Glutamatergic neuron (in vitro differentiated cells): ENCODE data around the gene CDK9. TPM values are rescaled to one million over a fixed set of nuclear protein-coding genes. Genes with fewer than 3 reads are reported as not detected.
A peak's percentile ranks its signal among the peaks of the same experiment; 100 is the strongest.

Source experiments
- DNase-seq: peaks from one replicate; pipeline ENCODE4 v3.0.0; 2022
- H3K27ac Mint-ChIP-seq: one replicate; pipeline ENCODE4 v1.8.0; 2020; ENCODE audit warnings: mild to moderate bottlenecking, mixed read lengths, inconsistent platforms; ENCODE audit not compliant: unreplicated experiment
- H3K27me3 Mint-ChIP-seq: one replicate; pipeline ENCODE4 v1.8.0; 2020; ENCODE audit warnings: mild to moderate bottlenecking, moderate library complexity, mixed read lengths, inconsistent platforms; ENCODE audit not compliant: unreplicated experiment
- H3K36me3 Mint-ChIP-seq: one replicate; pipeline ENCODE4 v1.8.0; 2020; ENCODE audit warnings: mild to moderate bottlenecking, mixed read lengths, inconsistent platforms; ENCODE audit not compliant: unreplicated experiment
- H3K4me1 Mint-ChIP-seq: one replicate; pipeline ENCODE4 v1.8.0; 2020; ENCODE audit warnings: mild to moderate bottlenecking, low read depth, mixed read lengths, inconsistent platforms; ENCODE audit not compliant: unreplicated experiment
- H3K4me3 Mint-ChIP-seq: one replicate; pipeline ENCODE4 v1.8.0; 2020; ENCODE audit warnings: mild to moderate bottlenecking, mixed read lengths, inconsistent platforms; ENCODE audit not compliant: unreplicated experiment
- H3K9me3 Mint-ChIP-seq: one replicate; pipeline ENCODE4 v1.8.0; 2020; ENCODE audit warnings: mild to moderate bottlenecking, moderate library complexity, mixed read lengths, inconsistent platforms; ENCODE audit not compliant: unreplicated experiment
- CTCF ChIP-seq: fragments of 200-600 bp; sonication (generic); IDR thresholded peaks from one replicate; pipeline ENCODE4 v1.5.0; 2021; ENCODE audit not compliant: partially characterized antibody, unreplicated experiment
- total RNA-seq: library from RNA; stranded (reverse); fragmentation: NEBNext Ultra II Directional; extraction: Animal tissue kit (Norgen Biotek cat#: 25700); gene quantifications from one replicate; pipeline ENCODE4 v1.2.1, GENCODE V29; 2021; ENCODE audit not compliant: unreplicated experiment

CDK9 gene
- total RNA-seq, 1 donor from 2014 or later, result 83.9 TPM

- H3K27ac Mint-ChIP-seq, result no peak overlapping the region
- DNase-seq, result no peak
- H3K9me3 Mint-ChIP-seq, result peaks cover 4% of the 10 kb centered on the region
- H3K36me3 Mint-ChIP-seq, result peaks cover 5% of the 10 kb centered on the region
- peaks cover 11% of the 10 kb centered on the region for H3K27me3 Mint-ChIP-seq
- TF ChIP-seq CTCF, result no peak
- H3K4me3 Mint-ChIP-seq, result peak overlapping the region; percentile 69
- H3K4me1 Mint-ChIP-seq, result peaks cover 5% of the 10 kb centered on the region
Measured at GRCh38 chr9:127751269-127752054, 34.4 kb upstream of the CDK9 start.

- H3K4me3 Mint-ChIP-seq, result peak overlapping the region; percentile 88
- H3K9me3 Mint-ChIP-seq, result peaks cover 4% of the 10 kb centered on the region
- peaks cover 5% of the 10 kb centered on the region for H3K4me1 Mint-ChIP-seq
- H3K36me3 Mint-ChIP-seq, result peaks cover 5% of the 10 kb centered on the region
- DNase-seq, result no peak
- TF ChIP-seq CTCF, result no peak
- no peak overlapping the region for H3K27ac Mint-ChIP-seq
- H3K27me3 Mint-ChIP-seq, result peaks cover 11% of the 10 kb centered on the region
Measured at GRCh38 chr9:127753148-127753547, 32.7 kb upstream of the CDK9 start.

GRCh38 chr9:127753622-127754021 lies 32.2 kb upstream of the CDK9 start:
- no peak for TF ChIP-seq CTCF
- H3K9me3 Mint-ChIP-seq, result peaks cover 4% of the 10 kb centered on the region
- H3K36me3 Mint-ChIP-seq, result peaks cover 5% of the 10 kb centered on the region
- H3K4me3 Mint-ChIP-seq, result peak overlapping the region; percentile 88
- H3K27ac Mint-ChIP-seq, result peak overlapping the region; percentile 86
- peaks cover 5% of the 10 kb centered on the region for H3K4me1 Mint-ChIP-seq
- H3K27me3 Mint-ChIP-seq, result peaks cover 11% of the 10 kb centered on the region
- no peak for DNase-seq

- peak; percentile 89 for DNase-seq
- Mint-ChIP-seq H3K36me3 (peaks cover 5% of the 10 kb centered on the region), H3K27me3 (peaks cover 11% of the 10 kb centered on the region), H3K27ac (peak overlapping the region; percentile 86), H3K4me1 (peaks cover 5% of the 10 kb centered on the region), H3K9me3 (peaks cover 4% of the 10 kb centered on the region), H3K4me3 (peak overlapping the region; percentile 88)
- TF ChIP-seq CTCF, result no peak
Measured at GRCh38 chr9:127754099-127755060, 31.5 kb upstream of the CDK9 start.
